H1 (cell line): Measurements from ENCODE around the gene NCBP2. TPM values are rescaled to one million over a fixed set of nuclear protein-coding genes. Genes with fewer than 3 reads are reported as not detected.

Experiments
- CTCF ChIA-PET: fragments of 300-600 bp; sonication (Branson Sonifier 250); formaldehyde crosslinking; loops from one replicate; lab custom pipeline; 2021; ENCODE audit not compliant: partially characterized antibody; lab: Charles Lee
- POLR2A ChIA-PET: fragments of 300-600 bp; sonication (Branson Sonifier 250); formaldehyde crosslinking; loops from one replicate; lab custom pipeline; 2021; ENCODE audit warnings: inconsistent platforms; ENCODE audit not compliant: partially characterized antibody; lab: Charles Lee
- DNase-seq, 2 experiments: peaks; one replicate each; pipeline versions ENCODE4 v3.0.0 to v3.0.0-alpha.2; 2010 to 2022; ENCODE audit warnings: low spot score in 2 of 2, low read depth in 1 of 2, mixed read lengths in 1 of 2
- FAIRE-seq: peaks from 2 replicates; lab custom pipeline; 2011; peaks lifted over from hg19 to GRCh38; lab: Jason Lieb, UNC
- H2AFZ ChIP-seq: 2 replicates; pipeline ENCODE4 v1.8.1; 2012; ENCODE audit warnings: low read length, inconsistent platforms
- H2AK5ac ChIP-seq: 2 replicates; pipeline ENCODE4 v1.6.1; 2013; ENCODE audit warnings: low read depth, low read length
- H2BK120ac ChIP-seq: replicated peaks from 2 replicates; pipeline ENCODE3; 2013; ENCODE audit warnings: low read depth, low read length, inconsistent platforms
- H2BK12ac ChIP-seq: 2 replicates; pipeline ENCODE4 v1.6.1; 2013; ENCODE audit warnings: low read depth, low read length
- H2BK15ac ChIP-seq: 2 replicates; pipeline ENCODE4 v1.6.1; 2013; ENCODE audit warnings: low read length
- H2BK20ac ChIP-seq: 2 replicates; pipeline ENCODE4 v1.6.1; 2013; ENCODE audit warnings: low read length
- H2BK5ac ChIP-seq: 2 replicates; pipeline ENCODE4 v1.6.1; 2013; ENCODE audit warnings: low read depth, low read length
- H3K14ac ChIP-seq: 2 replicates; pipeline ENCODE4 v1.6.1; 2013; ENCODE audit warnings: inconsistent platforms; ENCODE audit not compliant: insufficient read length
- H3K18ac ChIP-seq: 2 replicates; pipeline ENCODE4 v1.6.1; 2013; ENCODE audit warnings: low read length; ENCODE audit errors: extremely low read depth
- H3K23ac ChIP-seq: 2 replicates; pipeline ENCODE4 v1.6.1; 2013; ENCODE audit warnings: inconsistent platforms; ENCODE audit not compliant: insufficient read length
- H3K23me2 ChIP-seq: 2 replicates; pipeline ENCODE4 v1.6.1; 2013; ENCODE audit warnings: low read depth, low read length
- H3K27ac ChIP-seq: 2 replicates; pipeline ENCODE4 v1.6.1; 2011; ENCODE audit warnings: low read depth, low read length, inconsistent platforms
- H3K27me3 ChIP-seq, 4 experiments: replicated peaks in 1 of 4; 1 replicate in 1 of 4; 2 replicates in 3 of 4; pipeline versions ENCODE4 v1.6.1 to v1.8.1; 2011 to 2013; ENCODE audit warnings: low read length in 3 of 4, mild to moderate bottlenecking in 3 of 4, inconsistent platforms in 2 of 4, mixed read lengths in 2 of 4, moderate library complexity in 1 of 4; ENCODE audit not compliant: control insufficient read depth in 3 of 4, insufficient read depth in 3 of 4; ENCODE audit errors: extremely low read depth in 1 of 4
- H3K36me3 ChIP-seq, 4 experiments: 2 replicates each; pipeline versions ENCODE4 v1.6.1 to v1.8.1; 2011 to 2013; ENCODE audit warnings: mild to moderate bottlenecking in 4 of 4, low read length in 3 of 4, moderate library complexity in 2 of 4, control low read depth in 1 of 4, inconsistent platforms in 1 of 4; ENCODE audit not compliant: insufficient read depth in 4 of 4, control insufficient read depth in 2 of 4
- H3K4ac ChIP-seq: replicated peaks from 2 replicates; pipeline ENCODE3; 2013; ENCODE audit warnings: low read length, low read depth, mixed read lengths, inconsistent platforms; ENCODE audit not compliant: insufficient read length
- H3K4me1 ChIP-seq, 4 experiments: replicated peaks in 1 of 4; 1 replicate in 1 of 4; 2 replicates in 3 of 4; pipeline versions ENCODE4 v1.6.1 to v1.8.1; 2011 to 2013; ENCODE audit warnings: low read length in 3 of 4, inconsistent platforms in 2 of 4, mixed read lengths in 1 of 4; ENCODE audit not compliant: insufficient read depth in 4 of 4, control insufficient read depth in 3 of 4
- H3K4me2 ChIP-seq, 2 experiments: 2 replicates each; pipeline versions ENCODE4 v1.6.1 to v1.8.1; 2011 to 2013; ENCODE audit warnings: low read depth in 2 of 2, low read length in 2 of 2, control low read depth in 1 of 2, inconsistent platforms in 1 of 2, mild to moderate bottlenecking in 1 of 2; ENCODE audit not compliant: insufficient read depth in 1 of 2
- H3K4me3 ChIP-seq, 4 experiments: fragments of 200-600, 300-600 bp in 1 of 4; sonication (generic), shearing (Covaris generic), sonication (Bioruptor Twin) in 1 of 4; 2 replicates each; pipeline versions ENCODE4 v1.5.1 to v1.8.1; 2011 to 2016; ENCODE audit warnings: low read length in 4 of 4, low read depth in 3 of 4, control low read depth in 2 of 4, inconsistent platforms in 2 of 4, mild to moderate bottlenecking in 2 of 4, mixed read lengths in 1 of 4, moderate library complexity in 1 of 4; ENCODE audit not compliant: insufficient read depth in 2 of 4; ENCODE audit errors: extremely low read depth in 1 of 4
- H3K56ac ChIP-seq: replicated peaks from 2 replicates; pipeline ENCODE3; 2013; ENCODE audit warnings: low read depth, mild to moderate bottlenecking, mixed read lengths, low read length, inconsistent platforms; ENCODE audit not compliant: insufficient read length
- H3K79me1 ChIP-seq: 2 replicates; pipeline ENCODE4 v1.6.1; 2013; ENCODE audit warnings: low read depth, low read length, control low read depth
- H3K79me2 ChIP-seq, 2 experiments: 2 replicates each; pipeline versions ENCODE4 v1.6.1 to v1.8.1; 2012 to 2013; ENCODE audit warnings: low read length in 2 of 2, mild to moderate bottlenecking in 2 of 2, inconsistent platforms in 1 of 2; ENCODE audit not compliant: insufficient read depth in 2 of 2, control insufficient read depth in 1 of 2
- H3K9ac ChIP-seq, 4 experiments: replicated peaks in 1 of 4; 1 replicate in 1 of 4; 2 replicates in 3 of 4; pipeline versions ENCODE4 v1.6.1 to v1.8.1; 2011 to 2013; ENCODE audit warnings: low read depth in 3 of 4, low read length in 3 of 4, control low read depth in 2 of 4, mild to moderate bottlenecking in 2 of 4, moderate library complexity in 2 of 4, inconsistent platforms in 1 of 4; ENCODE audit errors: extremely low read depth in 1 of 4
- H3K9me3 ChIP-seq, 2 experiments: 2 replicates each; pipeline versions ENCODE4 v1.6.1 to v1.8.1; 2012 to 2013; ENCODE audit warnings: mild to moderate bottlenecking in 2 of 2, moderate library complexity in 2 of 2, control low read depth in 1 of 2, inconsistent platforms in 1 of 2, low read depth in 1 of 2, low read length in 1 of 2, mixed read lengths in 1 of 2; ENCODE audit not compliant: insufficient read depth in 2 of 2
- H4K20me1 ChIP-seq, 2 experiments: replicated peaks in 1 of 2; 2 replicates each; pipeline versions ENCODE3 to v1.8.1; 2011 to 2013; ENCODE audit warnings: inconsistent platforms in 2 of 2, low read length in 2 of 2, mild to moderate bottlenecking in 1 of 2; ENCODE audit not compliant: insufficient read depth in 2 of 2, control insufficient read depth in 1 of 2
- H4K5ac ChIP-seq: 2 replicates; pipeline ENCODE4 v1.6.1; 2013; ENCODE audit warnings: low read length, low read depth, mixed read lengths, inconsistent platforms; ENCODE audit not compliant: insufficient read length
- H4K8ac ChIP-seq: 2 replicates; pipeline ENCODE4 v1.8.0; 2013; ENCODE audit warnings: mild to moderate bottlenecking, moderate library complexity, low read length, inconsistent platforms; ENCODE audit not compliant: insufficient read depth; ENCODE audit errors: extremely low read depth
- H4K91ac ChIP-seq: replicated peaks from 2 replicates; pipeline ENCODE3; 2013; ENCODE audit warnings: low read length, mixed read lengths, inconsistent platforms; ENCODE audit not compliant: insufficient read length
- MAFK ChIP-seq: IDR thresholded peaks from 2 replicates; pipeline ENCODE4 v1.6.1; 2012; ENCODE audit warnings: low read depth, mild to moderate bottlenecking, improper control_type of control experiment, low read length
- TAF1 ChIP-seq: IDR thresholded peaks from 2 replicates; pipeline ENCODE4 v1.6.1; 2011; ENCODE audit warnings: mild to moderate bottlenecking, low read depth, low read length
- WGBS, 2 experiments: shearing (Covaris generic) in 1 of 2; methylation state at CpG; one replicate each; pipeline versions ENCODE4 v1.1.6 to v1.1.7; 2013 to 2015; ENCODE audit warnings: low lambda C conversion rate in 2 of 2, mixed read lengths in 2 of 2, inconsistent platforms in 1 of 2, low coverage in 1 of 2, missing lambda C conversion rate in 1 of 2; ENCODE audit not compliant: insufficient replicate concordance in 2 of 2, insufficient coverage in 1 of 2, insufficient read length in 1 of 2; ENCODE audit errors: extremely low coverage in 1 of 2, missing lambda C conversion rate in 1 of 2; 5-methylcytosine and 5-hydroxymethylcytosine counted together
- polyA plus RNA-seq, 7 experiments: library from polyadenylated mRNA; depleted of rRNA in 3 of 7; stranded (reverse) in 5 of 7; unstranded in 2 of 7; fragments of >200 nt in 5 of 7; fragments of 200-250 nt in 2 of 7; gene quantifications; 1 replicate in 5 of 7; 2 replicates in 1 of 7; 4 replicates in 1 of 7; pipeline versions ENCODE4 v1.2.1 to v1.2.3, GENCODE V29; 2011 to 2013; ENCODE audit warnings: missing spikeins in 2 of 7, mixed read lengths in 2 of 7
- total RNA-seq: library from RNA; stranded (reverse); fragmentation: NEBNext Ultra II Directional; extraction: Animal tissue kit (Norgen Biotek cat#: 25700); gene quantifications from 2 replicates; pipeline ENCODE4 v1.2.1, GENCODE V29; 2021

Gene NCBP2
- total and polyA plus RNA-seq, 2 of the 8 experiments (the other 6 are each of a cell fraction or from before 2014, with no cell fraction given) = 34.1 to 100 TPM

DNA sequence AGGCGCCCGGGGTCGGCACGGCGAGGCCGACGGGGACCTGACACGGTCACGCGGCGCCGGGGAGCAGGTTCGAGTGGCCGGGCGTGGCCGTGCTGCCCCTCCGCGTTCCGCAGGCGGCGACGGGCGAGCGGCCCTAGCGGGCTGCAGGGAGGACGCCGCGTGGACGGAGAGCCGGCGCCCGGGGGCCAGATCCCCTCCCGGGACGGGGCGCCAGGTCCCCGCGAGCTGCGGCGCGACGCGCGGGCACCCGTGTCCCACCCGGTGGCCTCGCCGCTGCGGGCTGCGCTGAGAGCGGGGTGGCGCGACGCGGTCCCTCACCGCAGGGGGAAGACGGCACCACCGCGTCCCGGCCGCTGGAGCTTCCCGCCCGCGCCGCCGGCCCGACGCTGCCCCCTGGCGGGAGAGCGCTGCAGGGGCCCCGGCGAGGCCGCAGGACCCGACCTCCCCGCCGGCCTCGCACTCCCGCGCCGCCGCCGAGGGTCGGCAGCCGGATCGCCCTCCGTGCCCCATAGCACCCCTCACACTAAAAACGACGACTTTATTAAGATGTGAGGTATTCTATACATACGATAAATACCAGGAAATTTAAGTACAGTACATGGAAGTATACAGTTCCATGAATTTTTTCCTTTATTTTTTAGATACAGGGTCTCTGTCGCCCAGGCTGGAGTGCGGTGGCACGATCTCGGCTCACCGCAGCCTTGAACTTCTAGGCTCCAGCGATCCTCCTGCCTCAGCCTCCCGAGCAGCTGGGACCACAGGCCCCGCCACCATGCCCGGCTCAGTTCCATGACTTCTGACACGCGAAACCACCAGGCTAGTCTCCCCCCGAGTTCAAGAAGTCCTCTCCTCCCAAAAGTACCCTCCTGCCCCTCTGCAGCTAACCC lies 27.6 kb upstream of the NCBP2 start:
- H3K14ac ChIP-seq = no peak overlapping the region
- no peak overlapping the region for H3K9ac ChIP-seq
- peak overlapping the region; percentile 85 for H4K8ac ChIP-seq
- no peak overlapping the region for H2AFZ ChIP-seq
- no peak overlapping the region for H2BK15ac ChIP-seq
- H2BK12ac ChIP-seq = no peak overlapping the region
- DNase-seq (peak in 1 of 2 experiments; percentile 87), FAIRE-seq (no peak)
- 0 out of 2 replicates have a peak overlapping the region, but pooled peaks have one; percentile 34 for H2AK5ac ChIP-seq
- POLR2A ChIA-PET = interaction anchor here (0.7 to 1.0 kb wide), 2 partner anchors 21 to 28 kb away, joined by 3 to 6 read pairs; partner anchors contain the start of gene NCBP2
- no peak overlapping the region for H3K4ac ChIP-seq
- H3K36me3 ChIP-seq = peaks cover 0 to 8% (median 0%) of the 10 kb centered on the region in 4 experiments; a peak in 1 of 8 replicates
- 18% methylated on average over 44 of the region's 100 CpGs; no CpG with 5 or more reads in 1 of the 2 experiments for WGBS, 2 experiments
- no peaks in the 10 kb centered on the region for H3K79me1 ChIP-seq
- H3K4me2 ChIP-seq = peak overlapping the region; percentile 70 to 88
- H3K4me3 ChIP-seq = peak overlapping the region; percentile 26 to 74 (median 31); a peak in 7 of 8 replicates
- peaks cover 52 to 66% (median 63%) of the 10 kb centered on the region in 4 experiments for H3K27me3 ChIP-seq
- no peak overlapping the region for H3K23ac ChIP-seq
- no peaks in the 10 kb centered on the region for H3K79me2 ChIP-seq
- no peak overlapping the region for H2BK5ac ChIP-seq
- no peak overlapping the region for H2BK20ac ChIP-seq
- H4K91ac ChIP-seq = no peak overlapping the region
- H3K23me2 ChIP-seq = peaks cover 10% of the 10 kb centered on the region; the same call in 1 of the 2 replicates
- H4K5ac ChIP-seq = no peak overlapping the region
- no peaks in the 10 kb centered on the region for H4K20me1 ChIP-seq
- H3K18ac ChIP-seq = no peak overlapping the region
- no peak overlapping the region for H3K27ac ChIP-seq
- no peak overlapping the region for H3K56ac ChIP-seq
- H3K4me1 ChIP-seq = peaks cover 0 to 24% (median 10%) of the 10 kb centered on the region in 4 experiments; a peak in 5 of 7 replicates
- no peaks in the 10 kb centered on the region for H3K9me3 ChIP-seq
- H2BK120ac ChIP-seq = no peak overlapping the region
- CTCF ChIA-PET = interaction anchor here (0.8 to 2.8 kb wide), 20 partner anchors 8 to 897 kb away, joined by 3 to 10 read pairs (median 4); no protein-coding TSS in a partner anchor
- no peak for TF ChIP-seq TAF1
- no peak for TF ChIP-seq MAFK
